Prostate gland (tissue), 2 donors: ENCODE measurements around the gene MEDAG.

Experiments used
- CTCF ChIP-seq, 4 experiments: fragments of 200-600 bp in 2 of 4; fragments of 450-650 bp in 2 of 4; sonication (generic) in 2 of 4; IDR thresholded peaks; 1 replicate in 3 of 4; 2 replicates in 1 of 4; pipeline ENCODE4 v1.5.1; 2016 to 2019; ENCODE audit warnings: antibody characterized with exemption in 4 of 4, mild to moderate bottlenecking in 2 of 4, moderate library complexity in 2 of 4
- POLR2A ChIP-seq: fragments of 450-650 bp; IDR thresholded peaks from one replicate; pipeline ENCODE4 v1.6.1; 2016; ENCODE audit warnings: antibody characterized with exemption, mild to moderate bottlenecking

GRCh38 chr13:30916991-30917390 is 10.9 kb downstream of the MEDAG start:
- TF ChIP-seq CTCF (IDR thresholded peaks at IDR 0.05) (no peak), POLR2A (no peak)
